Fibroblast of pulmonary artery (primary cell): ENCODE results near the gene JMJD8.
A peak's percentile ranks its signal among the peaks of the same experiment; 100 is the strongest.

Source experiments
- DNase-seq: peaks from one replicate; pipeline ENCODE4 v3.0.0-alpha.2; 2010; ENCODE audit warnings: low read depth
- H3K4me3 ChIP-seq: replicated peaks from 2 replicates; pipeline ENCODE4 v1.5.1; 2011; ENCODE audit warnings: low read depth, mild to moderate bottlenecking, control low read depth, low read length, moderate library complexity
- CTCF ChIP-seq: IDR thresholded peaks from 2 replicates; pipeline ENCODE4 v1.5.1; 2011; ENCODE audit warnings: mild to moderate bottlenecking, control low read depth, low read length, inconsistent platforms; ENCODE audit errors: missing control alignments

The JMJD8 gene

GRCh38 chr16:676565-676902 is 7.6 kb downstream of the JMJD8 start:
- no peak overlapping the region for H3K4me3 ChIP-seq
- no peak for TF ChIP-seq CTCF
- no peak for DNase-seq

GRCh38 chr16:675884-676564 is 8.1 kb downstream of the JMJD8 start:
- TF ChIP-seq CTCF = no peak
- DNase-seq = no peak
- H3K4me3 ChIP-seq = peak overlapping the region; percentile 30

DNA sequence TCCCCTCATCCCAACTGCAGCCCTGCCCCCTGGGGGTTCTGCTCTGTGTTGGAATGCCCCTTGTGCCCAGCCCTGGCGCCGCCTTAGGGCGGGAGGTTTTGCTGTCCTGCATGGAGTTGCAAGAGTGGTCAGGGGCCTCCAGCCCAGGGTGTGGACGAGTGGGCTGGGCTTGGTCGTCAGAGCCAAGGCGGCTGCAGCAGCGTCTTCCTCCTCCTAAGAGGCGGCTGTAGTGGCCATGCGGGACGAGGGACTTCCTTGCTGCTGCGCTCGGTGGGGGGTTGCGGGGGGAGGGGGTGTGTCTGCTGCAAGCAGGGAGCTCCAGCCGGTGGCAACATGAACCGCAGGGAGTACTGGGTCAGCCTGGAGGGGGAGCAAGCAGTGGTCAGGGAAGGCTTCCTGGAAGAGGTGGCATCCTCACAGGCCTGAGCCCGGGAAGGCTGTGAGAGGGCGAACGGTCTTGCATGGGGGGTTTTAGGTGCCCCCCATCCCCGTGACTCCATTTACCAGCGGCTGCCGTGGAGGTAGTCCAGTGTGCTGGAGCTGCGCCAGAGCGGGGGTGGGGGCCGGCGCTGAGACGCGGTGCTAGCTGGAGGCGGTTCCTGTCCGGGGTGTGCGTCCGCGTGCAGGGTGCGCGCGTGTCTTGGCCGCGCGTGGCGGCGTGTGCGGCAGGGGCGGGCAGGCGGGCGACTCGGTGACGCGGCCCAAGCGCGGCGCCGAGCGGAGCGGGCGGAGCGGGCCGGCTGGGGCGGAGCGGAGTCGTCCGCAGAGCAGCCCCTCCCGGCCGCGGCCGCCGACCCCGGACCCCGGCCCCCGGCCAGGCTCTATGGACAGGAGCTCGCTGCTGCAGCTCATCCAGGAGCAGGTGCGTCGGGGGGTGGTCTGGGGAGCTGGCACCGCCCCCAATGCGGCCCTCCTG is 8.9 kb downstream of the JMJD8 start, which contains the start of gene RHBDL1:
Gene RHBDL1, plus strand, starts transcription at position 704 of the 916 bp plus-strand sequence. Its CDS starts 120 bp downstream, at position 824.
- peak within 1 kb of the TSS; percentile 31 for H3K4me3 ChIP-seq
- TF ChIP-seq CTCF = no peak
- DNase-seq = no peak

DNA sequence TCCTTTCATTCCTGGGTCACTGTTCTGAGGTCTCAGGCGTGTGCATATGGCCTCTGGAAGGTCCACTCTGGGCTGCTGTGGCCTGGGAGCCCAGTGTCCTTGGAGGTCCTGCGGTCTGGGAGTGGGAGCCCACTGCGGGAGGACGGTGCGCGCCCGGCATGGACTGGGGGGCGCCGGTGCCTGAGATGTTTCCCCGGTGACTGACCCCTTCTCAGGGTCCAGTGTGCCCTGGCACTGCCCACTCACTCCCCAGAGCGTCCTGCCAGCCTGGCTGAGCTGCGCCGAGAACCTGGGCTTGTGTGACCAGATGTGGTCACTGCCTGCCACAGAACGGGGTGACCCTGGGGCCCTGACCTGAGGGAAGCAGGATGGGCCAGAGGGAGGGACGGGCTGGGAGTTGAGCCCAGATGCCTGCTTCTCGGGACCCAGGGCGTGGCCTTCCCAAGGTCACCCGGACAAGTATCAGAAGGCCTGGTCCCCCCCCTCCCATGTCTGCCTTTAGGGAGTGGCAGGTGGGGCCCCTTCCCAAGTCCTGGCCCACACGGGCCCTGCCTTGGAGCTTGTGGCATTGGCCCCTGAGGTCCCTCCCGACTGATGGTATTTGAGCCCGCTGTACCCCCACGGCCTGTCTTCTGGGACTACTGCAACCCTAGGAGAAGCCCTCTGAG is 9.8 kb downstream of the JMJD8 start:
- TF ChIP-seq CTCF = no peak
- no peak overlapping the region for H3K4me3 ChIP-seq
- DNase-seq = no peak

DNA sequence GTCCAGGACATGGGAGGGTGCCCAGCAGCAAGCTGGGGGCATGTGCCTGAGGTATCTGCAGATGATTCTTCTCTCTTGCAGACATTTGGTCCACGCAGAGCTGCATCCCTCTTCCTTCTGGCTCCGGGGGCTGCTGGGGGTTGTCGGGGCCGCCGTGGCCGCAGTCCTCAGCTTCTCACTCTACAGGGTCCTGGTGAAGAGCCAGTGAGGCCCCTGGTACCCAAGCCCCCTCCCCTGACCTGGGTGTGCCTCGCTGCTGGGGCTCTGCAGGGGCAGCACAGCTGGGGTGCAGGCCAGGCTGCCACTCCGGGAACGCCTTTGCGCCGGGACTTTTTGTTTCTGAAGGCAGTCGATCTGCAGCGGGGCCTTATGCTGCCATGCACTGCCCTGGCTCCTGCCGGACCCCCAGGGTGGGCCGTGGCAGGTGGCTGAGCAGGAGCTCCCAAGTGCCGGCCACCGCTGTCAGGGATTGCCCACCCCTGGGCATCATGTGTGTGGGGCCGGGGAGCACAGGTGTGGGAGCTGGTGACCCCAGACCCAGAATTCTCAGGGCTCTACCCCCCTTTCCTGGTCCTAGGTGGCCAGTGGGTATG is 10.6 kb downstream of the JMJD8 start:
- no peak for DNase-seq
- H3K4me3 ChIP-seq = no peak overlapping the region
- no peak for TF ChIP-seq CTCF

DNA sequence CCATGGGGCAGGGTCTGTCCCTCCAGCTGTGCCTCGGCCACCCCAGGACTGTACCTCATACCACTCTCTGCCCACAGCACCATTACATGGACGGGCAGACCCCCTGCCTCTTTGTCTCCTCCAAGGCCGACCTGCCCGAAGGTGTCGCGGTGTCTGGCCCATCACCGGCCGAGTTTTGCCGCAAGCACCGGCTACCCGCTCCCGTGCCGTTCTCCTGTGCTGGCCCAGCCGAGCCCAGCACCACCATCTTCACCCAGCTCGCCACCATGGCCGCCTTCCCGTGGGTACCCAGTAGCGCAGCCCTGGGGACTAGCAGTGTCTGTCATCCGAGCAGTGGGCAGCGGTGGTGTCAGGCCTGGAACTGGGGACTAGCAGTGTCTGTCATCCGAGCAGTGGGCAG is 11.3 kb downstream of the JMJD8 start:
- H3K4me3 ChIP-seq = no peak overlapping the region
- no peak for TF ChIP-seq CTCF
- no peak for DNase-seq
